DOHH2 (cell line): ENCODE measurements around the gene XPOT.

Source experiments
- EZH2phosphoT487 ChIP-seq: fragments of 200-600 bp; sonication (generic); IDR thresholded peaks from 2 replicates; pipeline ENCODE4 v1.6.1; 2017; ENCODE audit warnings: borderline replicate concordance, mild to moderate bottlenecking, antibody characterized with exemption, low read length, moderate library complexity, mixed read lengths
- TF ChIP-seq, protein P1 (sequence below): fragments of 200-600 bp; sonication (generic); IDR thresholded peaks from one replicate; pipeline ENCODE4 v1.5.1; 2014; ENCODE audit warnings: antibody characterized with exemption, mild to moderate bottlenecking, low read depth, low read length; ENCODE audit not compliant: poor library complexity, severe bottlenecking

DNA sequence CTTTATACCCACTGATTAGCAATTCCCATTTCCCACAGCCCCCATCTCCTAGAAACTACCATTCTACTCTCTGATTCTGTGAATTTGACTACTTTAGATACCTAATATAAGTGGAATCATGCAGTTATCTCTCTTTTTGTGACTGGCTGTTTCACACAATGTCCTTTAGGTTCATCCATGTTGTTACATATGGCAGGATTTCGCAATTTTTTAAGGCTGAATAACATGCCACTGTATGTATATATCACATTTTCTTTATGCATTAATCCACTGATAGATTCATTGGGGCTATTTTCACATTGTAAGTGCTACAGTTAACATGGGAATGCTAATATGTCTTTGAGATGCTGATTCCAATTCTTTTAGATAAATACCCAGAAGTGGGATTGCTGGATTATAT lies 35.9 kb downstream of the XPOT start:
- TF ChIP-seq, protein P1, sequence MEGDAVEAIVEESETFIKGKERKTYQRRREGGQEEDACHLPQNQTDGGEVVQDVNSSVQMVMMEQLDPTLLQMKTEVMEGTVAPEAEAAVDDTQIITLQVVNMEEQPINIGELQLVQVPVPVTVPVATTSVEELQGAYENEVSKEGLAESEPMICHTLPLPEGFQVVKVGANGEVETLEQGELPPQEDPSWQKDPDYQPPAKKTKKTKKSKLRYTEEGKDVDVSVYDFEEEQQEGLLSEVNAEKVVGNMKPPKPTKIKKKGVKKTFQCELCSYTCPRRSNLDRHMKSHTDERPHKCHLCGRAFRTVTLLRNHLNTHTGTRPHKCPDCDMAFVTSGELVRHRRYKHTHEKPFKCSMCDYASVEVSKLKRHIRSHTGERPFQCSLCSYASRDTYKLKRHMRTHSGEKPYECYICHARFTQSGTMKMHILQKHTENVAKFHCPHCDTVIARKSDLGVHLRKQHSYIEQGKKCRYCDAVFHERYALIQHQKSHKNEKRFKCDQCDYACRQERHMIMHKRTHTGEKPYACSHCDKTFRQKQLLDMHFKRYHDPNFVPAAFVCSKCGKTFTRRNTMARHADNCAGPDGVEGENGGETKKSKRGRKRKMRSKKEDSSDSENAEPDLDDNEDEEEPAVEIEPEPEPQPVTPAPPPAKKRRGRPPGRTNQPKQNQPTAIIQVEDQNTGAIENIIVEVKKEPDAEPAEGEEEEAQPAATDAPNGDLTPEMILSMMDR: no peak
- no peak for TF ChIP-seq EZH2phosphoT487
